Dendritic cell treated with granulocyte-macrophage colony-stimulating factor and Interleukin-4, amounts not matched to agents 40 ng/mL and 50 ng/mL, for 4 days (primary cell): Measurements from ENCODE around the gene CCDC38.

Experiments used
- H3K27ac Mint-ChIP-seq: one replicate; pipeline ENCODE4 v1.8.0; 2022; ENCODE audit warnings: mild to moderate bottlenecking, mixed read lengths
- H3K27me3 Mint-ChIP-seq: one replicate; pipeline ENCODE4 v1.8.0; 2022; ENCODE audit warnings: mild to moderate bottlenecking, mixed read lengths
- H3K36me3 Mint-ChIP-seq: one replicate; pipeline ENCODE4 v1.8.0; 2022; ENCODE audit warnings: low read depth, mixed read lengths
- H3K4me1 Mint-ChIP-seq: one replicate; pipeline ENCODE4 v1.8.0; 2022; ENCODE audit warnings: low read depth, mixed read lengths
- H3K4me3 Mint-ChIP-seq: one replicate; pipeline ENCODE4 v1.8.0; 2022; ENCODE audit warnings: mild to moderate bottlenecking, moderate library complexity, mixed read lengths
- H3K9me3 Mint-ChIP-seq: one replicate; pipeline ENCODE4 v1.8.0; 2022; ENCODE audit warnings: mixed read lengths
- intact Hi-C: fragments of 100-400 bp; cut with micrococcal nuclease; formaldehyde crosslinking; loops from one replicate; pipeline ENCODE4 v1.15.0; 2022

The CCDC38 gene

DNA sequence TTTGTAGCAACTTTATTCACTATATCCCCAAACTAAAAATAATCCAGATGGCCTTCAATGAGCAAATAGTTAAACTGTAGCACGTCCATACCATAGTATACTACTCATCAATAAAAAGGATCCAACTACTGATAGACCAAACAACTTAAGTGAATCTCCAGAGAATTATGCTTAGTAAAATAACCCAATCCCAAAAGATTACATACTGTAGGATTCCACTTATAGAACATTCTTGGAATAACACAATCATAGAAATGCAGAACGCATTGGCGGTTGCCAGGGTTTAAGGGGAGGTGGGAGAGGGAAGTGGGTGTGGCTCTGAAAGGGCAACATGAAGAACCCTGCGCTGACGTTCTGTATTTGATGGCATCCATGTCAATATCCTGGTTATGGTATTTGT is 55.1 kb downstream of the CCDC38 start:
- no peak overlapping the region for H3K27ac Mint-ChIP-seq
- H3K4me1 Mint-ChIP-seq = no peaks in the 10 kb centered on the region
- intact Hi-C loops = no loop called here
- H3K27me3 Mint-ChIP-seq = peaks cover 3% of the 10 kb centered on the region
- H3K9me3 Mint-ChIP-seq = no peaks in the 10 kb centered on the region
- H3K36me3 Mint-ChIP-seq = no peaks in the 10 kb centered on the region
- H3K4me3 Mint-ChIP-seq = no peak overlapping the region

DNA sequence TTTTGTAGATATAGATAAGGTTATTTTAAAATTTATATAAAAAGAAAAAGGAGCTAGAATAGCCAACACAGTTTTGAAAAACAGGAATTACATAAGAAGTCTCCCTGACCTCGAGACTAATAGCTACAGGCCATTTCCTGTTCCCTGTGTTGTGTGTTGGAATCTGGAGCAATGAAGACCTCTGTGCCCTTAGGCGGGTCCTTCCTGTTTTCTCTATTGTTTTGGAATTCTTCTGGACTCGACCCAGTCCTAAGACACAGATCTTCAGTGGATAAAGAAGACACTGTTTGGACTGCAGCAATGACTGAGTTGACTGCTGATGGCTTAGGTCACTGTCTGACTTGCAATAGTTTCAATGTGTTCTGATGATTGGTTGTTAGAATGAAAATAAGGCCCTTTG is 57.4 kb downstream of the CCDC38 start:
- H3K27ac Mint-ChIP-seq = no peak overlapping the region
- H3K9me3 Mint-ChIP-seq = no peaks in the 10 kb centered on the region
- no peaks in the 10 kb centered on the region for H3K36me3 Mint-ChIP-seq
- H3K4me3 Mint-ChIP-seq = no peak overlapping the region
- intact Hi-C loops = no loop called here
- H3K27me3 Mint-ChIP-seq = peaks cover 3% of the 10 kb centered on the region
- no peaks in the 10 kb centered on the region for H3K4me1 Mint-ChIP-seq

DNA sequence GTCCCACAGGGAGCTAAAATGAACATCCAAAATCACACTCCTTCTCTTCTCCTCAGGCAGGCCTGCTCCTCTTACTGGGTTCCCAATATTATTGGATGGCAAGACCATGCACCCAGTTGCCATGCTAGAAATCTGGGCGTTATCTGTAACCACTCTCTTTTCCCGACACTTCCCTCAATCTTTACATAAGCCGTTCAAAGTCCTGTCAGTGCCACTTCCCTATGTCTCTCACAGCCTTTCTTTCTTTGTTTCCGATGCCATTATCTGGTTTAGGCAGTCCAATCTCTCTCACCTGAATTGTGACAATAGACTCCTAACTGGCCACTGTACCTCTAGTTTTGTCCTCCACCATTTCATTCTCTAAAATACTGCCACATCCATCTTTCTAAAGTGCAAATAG is 59.5 kb downstream of the CCDC38 start:
- no peaks in the 10 kb centered on the region for H3K36me3 Mint-ChIP-seq
- H3K27ac Mint-ChIP-seq = no peak overlapping the region
- no peaks in the 10 kb centered on the region for H3K9me3 Mint-ChIP-seq
- H3K4me1 Mint-ChIP-seq = no peaks in the 10 kb centered on the region
- intact Hi-C loops = no loop called here
- no peak overlapping the region for H3K4me3 Mint-ChIP-seq
- H3K27me3 Mint-ChIP-seq = peaks cover 3% of the 10 kb centered on the region

DNA sequence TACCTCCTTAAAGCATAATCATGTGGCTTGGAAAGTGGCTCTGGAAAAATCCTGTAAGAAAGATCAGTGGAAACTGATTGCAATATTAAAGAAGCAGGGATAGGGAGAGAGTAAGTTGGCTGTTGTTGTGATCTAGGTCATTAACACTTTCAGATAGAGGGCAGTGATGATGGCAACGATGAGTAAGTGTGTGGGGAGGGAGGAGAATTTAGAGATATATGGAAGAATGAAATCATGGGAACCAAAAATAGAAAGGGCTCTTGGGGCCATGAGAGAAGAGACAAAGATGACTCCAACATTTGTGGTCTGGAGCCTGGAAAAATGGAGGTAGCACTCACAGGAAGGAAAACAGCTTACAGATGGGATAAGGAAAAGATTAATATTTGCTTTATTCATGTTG is 60.3 kb downstream of the CCDC38 start:
- H3K27ac Mint-ChIP-seq = no peak overlapping the region
- H3K9me3 Mint-ChIP-seq = no peaks in the 10 kb centered on the region
- intact Hi-C loops = no loop called here
- H3K27me3 Mint-ChIP-seq = peaks cover 1% of the 10 kb centered on the region
- H3K36me3 Mint-ChIP-seq = no peaks in the 10 kb centered on the region
- no peak overlapping the region for H3K4me3 Mint-ChIP-seq
- H3K4me1 Mint-ChIP-seq = no peaks in the 10 kb centered on the region

DNA sequence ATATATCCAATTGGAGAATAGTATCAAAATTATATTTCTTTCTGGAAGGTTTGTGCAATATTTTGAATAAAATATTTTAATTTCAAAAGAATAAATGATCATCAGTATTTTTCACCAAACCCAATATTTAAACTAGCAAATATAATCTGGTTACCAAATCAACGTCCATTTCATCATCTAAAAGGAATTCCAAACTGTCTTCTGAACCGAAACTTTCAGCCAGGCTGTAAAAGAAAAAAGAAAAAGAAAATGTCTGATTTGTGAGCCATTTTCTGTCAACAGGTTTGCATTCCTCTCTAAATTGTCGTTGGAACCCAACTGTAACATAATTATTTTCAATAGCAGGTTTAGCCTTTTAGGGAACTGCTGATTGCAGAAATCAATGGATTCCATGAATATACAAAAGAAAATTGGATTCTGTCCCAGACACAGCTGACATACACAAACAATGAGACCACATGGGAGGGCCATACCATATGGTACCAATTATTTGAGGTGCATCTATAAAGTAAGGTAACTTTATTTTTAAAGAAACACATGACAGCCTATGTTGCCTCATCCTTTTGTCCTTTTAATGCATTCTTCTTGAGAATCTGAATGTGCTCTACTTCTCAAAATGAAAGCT is 61.0 kb downstream of the CCDC38 start:
- Mint-ChIP-seq H3K27ac (no peak overlapping the region), H3K4me1 (no peaks in the 10 kb centered on the region), H3K9me3 (no peaks in the 10 kb centered on the region), H3K36me3 (no peaks in the 10 kb centered on the region), H3K4me3 (no peak overlapping the region), H3K27me3 (peaks cover 1% of the 10 kb centered on the region)
- intact Hi-C loops = no loop called here

DNA sequence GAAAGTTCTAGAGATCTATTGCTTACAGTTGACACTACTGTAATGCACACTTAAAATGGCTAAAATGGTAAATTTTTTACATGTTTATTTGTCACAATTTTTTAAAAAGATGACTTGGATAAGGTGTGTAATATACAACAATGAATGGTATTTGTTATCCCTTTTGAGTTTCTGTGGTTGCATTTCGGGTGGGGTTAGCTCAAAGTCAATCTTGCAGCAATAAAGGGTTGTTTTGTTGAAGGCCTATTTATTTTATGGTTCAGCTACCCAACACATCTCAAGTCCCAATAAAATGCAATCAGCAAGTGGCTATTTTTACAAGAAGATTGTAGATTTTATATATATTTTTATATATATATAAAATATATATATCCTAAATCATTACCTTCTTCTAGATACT is 61.5 kb downstream of the CCDC38 start:
- no peak overlapping the region for H3K4me3 Mint-ChIP-seq
- intact Hi-C loops = no loop called here
- H3K27ac Mint-ChIP-seq = no peak overlapping the region
- H3K4me1 Mint-ChIP-seq = no peaks in the 10 kb centered on the region
- H3K9me3 Mint-ChIP-seq = no peaks in the 10 kb centered on the region
- H3K36me3 Mint-ChIP-seq = no peaks in the 10 kb centered on the region
- H3K27me3 Mint-ChIP-seq = no peaks in the 10 kb centered on the region

DNA sequence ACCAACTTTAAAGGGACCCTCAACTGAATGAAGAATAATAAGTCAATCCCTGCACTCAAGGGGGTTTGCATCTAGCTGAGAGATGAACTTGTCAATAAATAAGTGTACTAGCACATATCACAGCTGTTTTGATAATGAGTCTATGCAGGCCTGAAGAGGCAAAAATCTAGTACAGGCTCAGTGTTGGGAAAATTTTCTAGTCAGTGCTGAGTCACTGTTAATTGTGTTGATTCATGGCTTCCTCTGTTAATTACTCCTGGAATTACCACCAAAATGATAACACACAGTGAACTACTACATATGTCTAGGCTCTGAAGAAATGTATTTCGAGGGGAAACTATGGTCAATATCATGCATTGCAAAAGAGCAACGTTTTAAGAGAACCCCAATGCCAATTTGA is 64.8 kb downstream of the CCDC38 start:
- Mint-ChIP-seq H3K4me1 (no peaks in the 10 kb centered on the region), H3K9me3 (no peaks in the 10 kb centered on the region), H3K4me3 (no peak overlapping the region), H3K27me3 (no peaks in the 10 kb centered on the region), H3K27ac (no peak overlapping the region), H3K36me3 (peaks cover 7% of the 10 kb centered on the region)
- intact Hi-C loops = no loop called here

DNA sequence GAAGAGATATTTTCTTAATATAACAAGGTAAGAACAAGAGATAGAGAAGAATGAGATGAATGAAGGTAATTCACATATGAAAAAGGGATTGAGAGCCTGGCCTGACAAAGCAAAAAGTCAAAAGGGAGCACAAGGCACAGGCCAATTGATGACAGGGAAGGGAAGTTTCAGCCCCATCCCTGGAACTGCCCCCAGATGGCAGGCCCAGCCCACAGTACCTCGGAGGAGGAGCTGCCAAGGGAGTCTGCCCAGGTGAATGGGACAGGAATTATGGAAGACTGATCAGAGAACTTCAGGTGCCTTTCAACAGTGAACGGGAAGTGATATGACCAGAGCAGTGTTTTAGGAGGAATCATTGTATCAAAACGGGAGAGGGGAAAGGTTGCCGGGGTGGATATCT is 68.0 kb downstream of the CCDC38 start:
- Mint-ChIP-seq H3K9me3 (no peaks in the 10 kb centered on the region), H3K27ac (no peak overlapping the region), H3K27me3 (no peaks in the 10 kb centered on the region), H3K4me1 (no peaks in the 10 kb centered on the region), H3K4me3 (no peak overlapping the region), H3K36me3 (peaks cover 19% of the 10 kb centered on the region)
- intact Hi-C loops = no loop called here

DNA sequence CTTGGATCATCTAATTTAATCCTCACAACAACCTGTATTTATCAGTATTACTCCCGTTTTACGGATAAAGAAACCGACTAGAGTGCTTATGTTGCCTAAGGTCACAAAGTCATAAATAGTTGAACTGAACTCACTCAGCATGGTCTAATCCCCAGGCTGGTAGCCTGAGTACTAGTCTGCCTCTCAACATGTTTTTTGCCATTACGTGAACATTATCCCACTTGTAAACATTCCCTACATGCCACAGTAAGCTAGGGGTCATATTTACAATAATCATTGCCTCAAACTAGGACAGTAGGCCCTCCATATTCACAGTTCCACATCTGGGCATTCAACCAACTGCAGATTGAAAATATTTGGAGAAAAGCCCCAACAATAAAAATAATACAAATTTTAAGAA is 71.5 kb downstream of the CCDC38 start:
- Mint-ChIP-seq H3K9me3 (no peaks in the 10 kb centered on the region), H3K27me3 (no peaks in the 10 kb centered on the region), H3K36me3 (peaks cover 38% of the 10 kb centered on the region), H3K27ac (no peak overlapping the region), H3K4me1 (no peaks in the 10 kb centered on the region), H3K4me3 (no peak overlapping the region)
- intact Hi-C loops = no loop called here

DNA sequence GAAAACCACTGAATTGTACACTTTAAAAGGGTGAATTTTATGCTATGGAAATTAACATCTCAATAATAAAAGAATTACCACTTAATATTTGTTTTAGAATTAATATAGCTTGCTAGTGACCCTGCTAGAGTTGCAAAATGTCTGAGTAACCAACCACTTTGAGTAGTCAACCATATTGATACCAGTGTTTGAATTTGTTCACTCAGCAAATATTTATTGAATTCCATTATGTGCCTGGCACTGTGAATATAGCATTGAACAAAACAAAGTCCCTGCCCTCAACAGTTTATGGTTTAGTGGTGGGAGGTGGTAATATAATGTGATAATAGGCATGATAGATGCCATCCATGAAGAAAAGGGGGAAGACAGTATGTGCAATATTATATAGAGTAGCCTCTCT is 79.1 kb downstream of the CCDC38 start:
- H3K36me3 Mint-ChIP-seq = peaks cover 54% of the 10 kb centered on the region
- H3K4me3 Mint-ChIP-seq = no peak overlapping the region
- no peaks in the 10 kb centered on the region for H3K9me3 Mint-ChIP-seq
- H3K4me1 Mint-ChIP-seq = peaks cover 6% of the 10 kb centered on the region
- H3K27me3 Mint-ChIP-seq = no peaks in the 10 kb centered on the region
- H3K27ac Mint-ChIP-seq = no peak overlapping the region
- intact Hi-C loops = no loop called here

DNA sequence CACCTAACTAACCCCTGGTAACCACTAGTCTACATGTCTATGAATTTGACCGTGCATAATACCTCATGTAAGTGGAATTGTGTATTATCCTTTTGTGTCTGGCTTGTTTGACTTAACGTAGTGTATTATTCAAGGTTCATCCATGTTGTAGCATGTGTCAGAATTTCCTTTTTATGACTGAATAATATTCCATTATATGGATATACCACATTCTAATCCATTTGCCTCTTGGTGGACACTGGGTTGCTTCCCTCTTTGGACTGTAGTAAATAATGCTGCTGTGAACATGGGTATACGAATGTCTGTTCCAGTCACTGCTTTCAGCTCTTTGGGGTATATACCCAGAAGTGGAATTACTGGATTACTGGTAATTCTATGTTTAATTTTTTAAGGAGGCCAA is 80.4 kb downstream of the CCDC38 start:
- intact Hi-C loops = no loop called here
- Mint-ChIP-seq H3K27ac (no peak overlapping the region), H3K9me3 (no peaks in the 10 kb centered on the region), H3K4me3 (no peak overlapping the region), H3K27me3 (peaks cover 4% of the 10 kb centered on the region), H3K4me1 (peaks cover 13% of the 10 kb centered on the region), H3K36me3 (peaks cover 46% of the 10 kb centered on the region)

DNA sequence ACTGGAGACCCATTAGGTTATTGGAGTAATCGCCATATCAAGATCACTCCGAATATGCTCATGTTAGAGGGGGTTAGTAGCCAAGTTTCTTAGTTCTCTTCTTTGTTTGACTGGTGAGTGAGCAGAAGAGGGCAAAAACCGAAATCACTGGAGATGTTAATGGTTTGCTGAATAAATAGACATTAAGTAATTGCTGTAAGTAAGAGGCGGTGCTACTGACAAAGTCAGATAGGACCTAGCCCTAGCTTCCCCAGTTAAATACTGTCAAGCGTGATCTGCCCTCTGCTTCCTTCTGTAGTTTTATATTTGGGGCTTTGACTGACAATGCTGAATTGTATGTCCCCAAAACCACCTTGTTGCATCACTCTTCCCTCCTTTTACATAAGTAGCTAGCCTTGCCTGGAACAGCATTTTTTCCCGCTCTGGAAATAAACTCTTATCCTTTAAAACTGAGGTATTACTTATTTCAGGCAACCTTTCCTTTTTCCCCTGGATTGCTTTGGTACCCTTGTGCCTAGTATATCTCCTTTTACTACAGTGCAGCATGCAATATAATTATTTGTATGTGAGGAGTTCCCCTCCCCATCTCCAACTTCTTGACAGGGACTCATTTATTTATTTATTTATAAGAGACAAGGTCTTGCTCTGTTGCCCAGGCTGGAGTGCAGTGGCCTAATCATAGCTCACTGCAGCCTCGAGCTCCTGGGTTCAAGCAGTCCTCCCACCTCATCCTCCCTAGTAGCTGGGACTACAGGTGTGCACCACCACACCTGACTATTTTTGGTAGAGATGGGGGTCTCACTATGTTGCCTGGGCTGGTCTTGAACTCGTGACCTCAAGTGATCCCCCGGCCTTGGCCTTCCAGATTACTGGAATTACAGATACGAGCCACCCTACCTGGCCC is 82.2 kb downstream of the CCDC38 start:
- Mint-ChIP-seq H3K9me3 (no peaks in the 10 kb centered on the region), H3K4me3 (no peak overlapping the region), H3K27me3 (peaks cover 10% of the 10 kb centered on the region), H3K27ac (no peak overlapping the region), H3K36me3 (peaks cover 36% of the 10 kb centered on the region), H3K4me1 (peaks cover 13% of the 10 kb centered on the region)
- intact Hi-C loops = loop anchor here (2.0 kb wide), 1 partner anchor 83 kb away; the partner anchor contains the start of genes AMDHD1 and CCDC38

DNA sequence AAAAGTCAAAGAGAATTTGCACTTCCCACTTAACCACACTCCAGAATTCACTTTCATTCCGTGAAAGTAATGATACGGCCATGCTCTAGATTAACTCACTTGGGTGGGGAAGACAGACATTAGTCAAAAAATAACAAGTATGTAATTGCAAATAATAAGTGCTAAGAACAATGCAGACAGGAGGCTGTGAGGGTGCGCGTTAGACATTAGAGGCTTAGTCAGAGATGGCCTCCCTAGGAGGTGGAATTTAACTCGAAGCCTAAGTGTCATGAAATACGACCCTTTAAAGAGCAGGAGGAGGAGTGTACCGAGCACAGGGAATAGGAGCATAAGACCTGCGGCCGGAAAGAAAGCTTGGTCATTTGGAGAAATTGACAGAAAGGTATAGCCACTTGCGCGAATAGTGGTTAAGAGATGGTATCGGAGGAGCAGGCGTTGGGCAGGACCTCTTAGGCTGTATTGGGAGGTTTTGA is 83.0 kb downstream of the CCDC38 start:
- no peak overlapping the region for H3K4me3 Mint-ChIP-seq
- intact Hi-C loops = loop anchor here (2.0 kb wide), 1 partner anchor 83 kb away; the partner anchor contains the start of genes AMDHD1 and CCDC38

More for the DNA sequence above, 83.0 kb downstream of the CCDC38 start:
- Mint-ChIP-seq H3K27ac (no peak overlapping the region), H3K36me3 (peaks cover 36% of the 10 kb centered on the region), H3K4me1 (peaks cover 13% of the 10 kb centered on the region), H3K9me3 (no peaks in the 10 kb centered on the region), H3K27me3 (peaks cover 15% of the 10 kb centered on the region)
